H9 (cell line): ENCODE measurements around the gene UNC5B. TPM values are rescaled to one million over a fixed set of nuclear protein-coding genes. Genes with fewer than 3 reads are reported as not detected.

Experiments
- DNase-seq: peaks from one replicate; pipeline ENCODE4 v3.0.0-alpha.2; 2017
- H2AFZ ChIP-seq: one replicate; pipeline ENCODE4 v1.6.1; 2013; ENCODE audit warnings: mild to moderate bottlenecking, low read length, control low read depth, moderate library complexity
- H2AK5ac ChIP-seq: 2 replicates; pipeline ENCODE4 v1.6.1; 2013; ENCODE audit warnings: low read length, control low read depth, mixed read lengths; ENCODE audit not compliant: insufficient read length
- H2BK120ac ChIP-seq: one replicate; pipeline ENCODE4 v1.6.1; 2013; ENCODE audit warnings: low read depth, mild to moderate bottlenecking, low read length, control low read depth, inconsistent platforms; ENCODE audit not compliant: poor library complexity, severe bottlenecking
- H2BK12ac ChIP-seq: 2 replicates; pipeline ENCODE4 v1.6.1; 2013; ENCODE audit warnings: low read length, control low read depth, mixed read lengths, low read depth; ENCODE audit not compliant: insufficient read length
- H2BK15ac ChIP-seq: 2 replicates; pipeline ENCODE4 v1.6.1; 2013; ENCODE audit warnings: low read depth, low read length, control low read depth
- H2BK20ac ChIP-seq: one replicate; pipeline ENCODE4 v1.6.1; 2013; ENCODE audit warnings: low read depth, mild to moderate bottlenecking, low read length, control low read depth, inconsistent platforms; ENCODE audit not compliant: poor library complexity, severe bottlenecking
- H2BK5ac ChIP-seq: 2 replicates; pipeline ENCODE4 v1.6.1; 2013; ENCODE audit warnings: low read length, control low read depth, mixed read lengths; ENCODE audit not compliant: insufficient read length
- H3K14ac ChIP-seq: 2 replicates; pipeline ENCODE4 v1.6.1; 2013; ENCODE audit warnings: low read length, control low read depth; ENCODE audit not compliant: insufficient read depth
- H3K18ac ChIP-seq: 2 replicates; pipeline ENCODE4 v1.6.1; 2013; ENCODE audit warnings: low read depth, mild to moderate bottlenecking, mixed read lengths, low read length, control low read depth; ENCODE audit not compliant: insufficient read length
- H3K23ac ChIP-seq: 2 replicates; pipeline ENCODE4 v1.6.1; 2013; ENCODE audit warnings: low read length, control low read depth, mixed read lengths, low read depth; ENCODE audit not compliant: insufficient read length
- H3K23me2 ChIP-seq: 2 replicates; pipeline ENCODE4 v1.6.1; 2013; ENCODE audit warnings: low read depth, mild to moderate bottlenecking, mixed read lengths, low read length, control low read depth; ENCODE audit not compliant: insufficient read length, poor library complexity, severe bottlenecking
- H3K27ac ChIP-seq: 2 replicates; pipeline ENCODE4 v1.5.1; 2013; ENCODE audit warnings: low read length, control low read depth, mixed read lengths, low read depth; ENCODE audit not compliant: insufficient read length
- H3K27me3 ChIP-seq: 2 replicates; pipeline ENCODE4 v1.6.1; 2013; ENCODE audit warnings: low read length, control low read depth, inconsistent platforms; ENCODE audit not compliant: insufficient read depth
- H3K4ac ChIP-seq: 2 replicates; pipeline ENCODE4 v1.6.1; 2013; ENCODE audit warnings: low read depth, mild to moderate bottlenecking, control low read depth, inconsistent platforms, low read length, moderate library complexity
- H3K4me1 ChIP-seq: 2 replicates; pipeline ENCODE4 v1.6.1; 2013; ENCODE audit warnings: low read length, control low read depth, inconsistent platforms; ENCODE audit not compliant: insufficient read depth
- H3K4me2 ChIP-seq: 2 replicates; pipeline ENCODE4 v1.6.1; 2013; ENCODE audit warnings: low read length, control low read depth, mixed read lengths; ENCODE audit not compliant: insufficient read length, insufficient read depth
- H3K56ac ChIP-seq: 2 replicates; pipeline ENCODE4 v1.6.1; 2013; ENCODE audit warnings: low read depth, mild to moderate bottlenecking, mixed read lengths, low read length, control low read depth; ENCODE audit not compliant: insufficient read length
- H3K79me1 ChIP-seq: 2 replicates; pipeline ENCODE4 v1.6.1; 2013; ENCODE audit warnings: low read depth, mild to moderate bottlenecking, moderate library complexity, low read length, control low read depth, inconsistent platforms; ENCODE audit not compliant: insufficient read depth, poor library complexity, severe bottlenecking
- H3K79me2 ChIP-seq: 2 replicates; pipeline ENCODE4 v1.6.1; 2013; ENCODE audit warnings: low read length, control low read depth, inconsistent platforms; ENCODE audit not compliant: insufficient read depth
- H3K9ac ChIP-seq: 2 replicates; pipeline ENCODE4 v1.6.1; 2013; ENCODE audit warnings: low read length, control low read depth, mixed read lengths; ENCODE audit not compliant: insufficient read length; ENCODE audit errors: extremely low read depth
- H3K9me3 ChIP-seq: one replicate; pipeline ENCODE4 v1.6.1; 2013; ENCODE audit warnings: low read depth, low read length, inconsistent platforms; ENCODE audit not compliant: control insufficient read depth
- H3T11ph ChIP-seq: one replicate; pipeline ENCODE4 v1.6.1; 2013; ENCODE audit warnings: mild to moderate bottlenecking, low read length, control low read depth, inconsistent platforms
- H4K20me1 ChIP-seq: one replicate; pipeline ENCODE4 v1.6.1; 2013; ENCODE audit not compliant: control insufficient read depth, insufficient read length, insufficient read depth
- H4K5ac ChIP-seq: 2 replicates; pipeline ENCODE4 v1.6.1; 2013; ENCODE audit warnings: low read depth, mild to moderate bottlenecking, mixed read lengths, low read length, control low read depth; ENCODE audit not compliant: insufficient read length
- H4K8ac ChIP-seq: replicated peaks from 2 replicates; pipeline ENCODE4 v1.6.1; 2013; ENCODE audit warnings: low read length, control low read depth, mixed read lengths, low read depth; ENCODE audit not compliant: insufficient read length
- H4K91ac ChIP-seq: 2 replicates; pipeline ENCODE4 v1.6.1; 2013; ENCODE audit warnings: low read depth, mild to moderate bottlenecking, moderate library complexity, mixed read lengths, low read length, control low read depth; ENCODE audit not compliant: insufficient read length
- H3K27ac Mint-ChIP-seq, 3 experiments: 2 replicates in 2 of 3; 3 replicates in 1 of 3; pipeline ENCODE4 v1.8.0; 2020 to 2021; ENCODE audit warnings: mixed read lengths in 3 of 3, mild to moderate bottlenecking in 1 of 3, moderate library complexity in 1 of 3
- H3K27me3 Mint-ChIP-seq: 2 replicates; pipeline ENCODE4 v1.8.0; 2021; ENCODE audit warnings: low read depth, mild to moderate bottlenecking, moderate library complexity, mixed read lengths
- H3K36me3 Mint-ChIP-seq, 3 experiments: 2 replicates in 2 of 3; 3 replicates in 1 of 3; pipeline ENCODE4 v1.8.0; 2020 to 2021; ENCODE audit warnings: low read depth in 3 of 3, mixed read lengths in 3 of 3; ENCODE audit not compliant: insufficient read depth in 1 of 3
- H3K4me1 Mint-ChIP-seq, 2 experiments: 2 replicates each; pipeline ENCODE4 v1.8.0; 2020; ENCODE audit warnings: mixed read lengths in 2 of 2
- H3K4me3 Mint-ChIP-seq, 2 experiments: 2 replicates in 1 of 2; 3 replicates in 1 of 2; pipeline ENCODE4 v1.8.0; 2020 to 2021; ENCODE audit warnings: mild to moderate bottlenecking in 2 of 2, mixed read lengths in 2 of 2, moderate library complexity in 1 of 2
- H3K9me3 Mint-ChIP-seq, 2 experiments: 2 replicates in 1 of 2; 3 replicates in 1 of 2; pipeline ENCODE4 v1.8.0; 2020; ENCODE audit warnings: mild to moderate bottlenecking in 2 of 2, mixed read lengths in 2 of 2, moderate library complexity in 1 of 2
- WGBS: extraction: QIAGEN DNeasy Blood & Tissue Kit; methylation state at CpG from one replicate; pipeline ENCODE4 v1.1.7; 2013; ENCODE audit warnings: missing lambda C conversion rate, low lambda C conversion rate, mixed read lengths; ENCODE audit not compliant: insufficient read length; ENCODE audit errors: extremely low coverage; 5-methylcytosine and 5-hydroxymethylcytosine counted together
- total RNA-seq: library from RNA; stranded (reverse); gene quantifications from 2 replicates; pipeline ENCODE4 v1.2.1, GENCODE V29; 2021
- TF ChIP-seq, protein P1 (sequence below): fragments of 200-600 bp; sonication (generic); conservative IDR thresholded peaks from 3 replicates; pipeline ENCODE4 v1.8.0; 2021; ENCODE audit warnings: antibody characterized with exemption, mild to moderate bottlenecking

The UNC5B gene
- total RNA-seq, 1 experiment from 2014 or later = 28.4 TPM

DNA sequence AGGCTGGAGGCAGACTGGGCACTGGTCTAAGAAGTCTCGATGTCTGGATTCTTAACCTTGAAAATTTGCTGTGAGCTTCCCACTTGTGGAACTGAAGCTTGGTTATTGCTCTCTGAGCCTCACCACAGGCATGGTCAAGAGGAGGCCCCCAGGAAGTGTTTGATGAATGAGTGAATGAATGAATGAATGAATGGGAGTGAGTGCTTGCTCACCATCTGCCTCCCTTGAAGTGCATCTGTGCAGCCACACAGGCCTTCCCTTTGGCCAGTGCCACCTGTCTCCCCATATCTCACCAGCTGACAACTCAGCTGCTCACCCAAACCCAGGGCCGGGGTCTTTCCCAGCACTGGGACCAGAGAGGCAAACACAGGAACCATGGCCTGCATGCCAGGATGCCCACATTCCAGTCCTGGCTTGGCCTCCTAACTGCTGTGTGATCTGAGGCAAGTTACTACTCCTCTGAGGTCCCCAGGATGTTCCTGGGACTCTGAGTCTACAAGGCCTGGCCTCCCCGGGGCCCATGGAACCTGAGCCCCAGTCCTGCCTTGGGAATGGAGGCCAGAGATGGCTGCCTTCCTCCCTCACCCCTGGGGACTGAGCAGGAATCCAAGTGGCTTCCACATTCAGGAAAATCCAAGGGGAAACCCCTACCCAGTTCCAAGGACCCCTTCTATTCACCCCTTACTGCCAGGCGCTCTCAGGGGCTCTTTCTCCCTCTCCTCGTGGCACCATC is 55.3 kb downstream of the UNC5B start:
- Histone ChIP-seq H2BK120ac (no peak overlapping the region), H3K4ac (no peak overlapping the region), H2AK5ac (no peak overlapping the region), H3K23ac (no peak overlapping the region), H4K5ac (no peak overlapping the region), H3K27ac (no peak overlapping the region), H3K14ac (no peak overlapping the region), H3T11ph (no peak overlapping the region), H3K79me1 (no peaks in the 10 kb centered on the region), H3K9me3 (no peaks in the 10 kb centered on the region), H2BK20ac (no peak overlapping the region), H4K91ac (no peak overlapping the region), H2BK12ac (no peak overlapping the region), H3K4me2 (no peak overlapping the region), H3K56ac (no peak overlapping the region), H3K27me3 (no peaks in the 10 kb centered on the region), H3K9ac (no peak overlapping the region), H3K23me2 (no peaks in the 10 kb centered on the region), H2BK5ac (no peak overlapping the region), H3K79me2 (no peaks in the 10 kb centered on the region), H2AFZ (no peak overlapping the region), H3K4me1 (peaks cover 3% of the 10 kb centered on the region; the same call in 1 of the 2 replicates), H4K8ac (no peak overlapping the region), H2BK15ac (no peak overlapping the region), H3K18ac (no peak overlapping the region), H4K20me1 (no peaks in the 10 kb centered on the region)
- H3K4me3 Mint-ChIP-seq = no peak overlapping the region
- no peaks in the 10 kb centered on the region; the same call in none of the 2 replicates for H3K27me3 Mint-ChIP-seq
- no CpG with 5 or more reads among the region's 5 CpGs for WGBS
- peaks cover 72 to 80% of the 10 kb centered on the region in 2 experiments for H3K4me1 Mint-ChIP-seq
- peaks cover 0 to 3% of the 10 kb centered on the region in 2 experiments; a peak in 1 of 5 replicates for H3K9me3 Mint-ChIP-seq
- TF ChIP-seq, protein P1, sequence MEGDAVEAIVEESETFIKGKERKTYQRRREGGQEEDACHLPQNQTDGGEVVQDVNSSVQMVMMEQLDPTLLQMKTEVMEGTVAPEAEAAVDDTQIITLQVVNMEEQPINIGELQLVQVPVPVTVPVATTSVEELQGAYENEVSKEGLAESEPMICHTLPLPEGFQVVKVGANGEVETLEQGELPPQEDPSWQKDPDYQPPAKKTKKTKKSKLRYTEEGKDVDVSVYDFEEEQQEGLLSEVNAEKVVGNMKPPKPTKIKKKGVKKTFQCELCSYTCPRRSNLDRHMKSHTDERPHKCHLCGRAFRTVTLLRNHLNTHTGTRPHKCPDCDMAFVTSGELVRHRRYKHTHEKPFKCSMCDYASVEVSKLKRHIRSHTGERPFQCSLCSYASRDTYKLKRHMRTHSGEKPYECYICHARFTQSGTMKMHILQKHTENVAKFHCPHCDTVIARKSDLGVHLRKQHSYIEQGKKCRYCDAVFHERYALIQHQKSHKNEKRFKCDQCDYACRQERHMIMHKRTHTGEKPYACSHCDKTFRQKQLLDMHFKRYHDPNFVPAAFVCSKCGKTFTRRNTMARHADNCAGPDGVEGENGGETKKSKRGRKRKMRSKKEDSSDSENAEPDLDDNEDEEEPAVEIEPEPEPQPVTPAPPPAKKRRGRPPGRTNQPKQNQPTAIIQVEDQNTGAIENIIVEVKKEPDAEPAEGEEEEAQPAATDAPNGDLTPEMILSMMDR = no peak
- peak overlapping the region; percentile 52 to 99 (median 63); a peak in 4 of 7 replicates for H3K27ac Mint-ChIP-seq
- no peaks in the 10 kb centered on the region; a peak in 1 of 7 replicates for H3K36me3 Mint-ChIP-seq
- DNase-seq = no peak
